ENCODE measurements around the gene TTC9C. TPM values are rescaled to one million over a fixed set of nuclear protein-coding genes. Genes with fewer than 3 reads are reported as not detected.

TTC9C gene
- total RNA-seq (10 to 100 TPM; 27.7 to 33.8 TPM), polyA plus RNA-seq (10 to 100 TPM; 22.6 to 55.5 TPM)
- long read RNA-seq, donor 1, transcript TTC9C-202 (3 exons, 1,080 nt): minor isoform, 18 of 45 reads
- long read RNA-seq, donor 1, transcript TTC9C-206 (1 exons, 346 nt): major isoform, 25 of 45 reads
- long read RNA-seq, donor 1, partial matches to known transcripts: 0 of 45 reads
- long read RNA-seq, donor 1, other reads (novel, unspliced or antisense): 0 of 45 reads
- long read RNA-seq, donor 2, partial matches to known transcripts: 0 of 5 reads
- long read RNA-seq, donor 2, other reads (novel, unspliced or antisense): 0 of 5 reads
- long read RNA-seq, donor 3, transcript TTC9C-202 (3 exons, 1,080 nt): minor isoform, 7 of 26 reads
- long read RNA-seq, donor 3, transcript TTC9C-206 (1 exons, 346 nt): major isoform, 16 of 26 reads
- long read RNA-seq, donor 3, partial matches to known transcripts: 0 of 26 reads
- long read RNA-seq, donor 3, other reads (novel, unspliced or antisense): 0 of 26 reads
- long read RNA-seq, donor 4, transcript TTC9C-202 (3 exons, 1,080 nt): major isoform, 8 of 17 reads
- long read RNA-seq, donor 4, transcript TTC9C-206 (1 exons, 346 nt): major isoform, 8 of 17 reads
- long read RNA-seq, donor 4, partial matches to known transcripts: 0 of 17 reads
- long read RNA-seq, donor 4, other reads (novel, unspliced or antisense): 0 of 17 reads
- long read RNA-seq, donor 5, transcript TTC9C-206 (1 exons, 346 nt): major isoform, 20 of 40 reads
- long read RNA-seq, donor 5, transcript TTC9C-202 (3 exons, 1,080 nt): minor isoform, 13 of 40 reads
- long read RNA-seq, donor 5, partial matches to known transcripts: 5 of 40 reads
- long read RNA-seq, donor 5, other reads (novel, unspliced or antisense): 0 of 40 reads

- peak; percentile 89 to 94 (median 93) for DNase-seq
- ATAC-seq (ENCODE audit: insufficient read depth, low FRiP score): peak; percentile 64
- H3K27ac ChIP-seq (ENCODE audit: low read depth in 1 of 2, low read length in 1 of 2): peak within 1 kb of the TSS; percentile 97 to 99
- peak within 1 kb of the TSS; percentile 76 to 99 for H3K9ac ChIP-seq (ENCODE audit: insufficient read depth in 1 of 2, low read length in 2 of 2)
- WGBS, 2 donors: 0% methylated on average over 29 of the region's 29 CpGs
- H3K4me3 ChIP-seq: peak within 1 kb of the TSS; percentile 78
- H3K36me3 ChIP-seq (ENCODE audit: control insufficient read depth in 4 of 4, insufficient read depth in 4 of 4, low read length in 4 of 4): peaks cover 2 to 20% (median 10%) of the 10 kb centered on the region in 4 donors
- TF ChIP-seq CTCF (IDR thresholded peaks at IDR 0.05; ENCODE audit: control extremely low read depth, extremely low read depth): no peak
- H3K4me1 ChIP-seq (ENCODE audit: control insufficient read depth in 5 of 5, insufficient read depth in 5 of 5, low read length in 5 of 5): peaks cover 0 to 35% (median 6%) of the 10 kb centered on the region in 5 donors
- no peaks in the 10 kb centered on the region for H3K27me3 ChIP-seq (ENCODE audit: control insufficient read depth in 3 of 3, insufficient read depth in 3 of 3, low read length in 2 of 3)
- H3K9me3 ChIP-seq (ENCODE audit: control insufficient read depth in 4 of 4, insufficient read depth in 3 of 4, low read length in 3 of 4): no peaks in the 10 kb centered on the region
Observed at GRCh38 chr11:62728171-62728988, at the start of gene TTC9C. TSS of gene TTC9C (plus strand) at chr11:62728486. CDS start at chr11:62728849, 363 bp downstream.

GRCh38 chr11:62678770-62679696 lies 49.3 kb upstream of the TTC9C start, which contains the start of gene UBXN1:
TSS of gene UBXN1 (minus strand) at chr11:62679073. CDS start at chr11:62678923, 150 bp downstream.
- 7 to 8% methylated on average over 51 to 55 of the region's 55 CpGs for WGBS, 2 donors
- peak within 1 kb of the TSS; percentile 60 to 65 for H3K9ac ChIP-seq (ENCODE audit: insufficient read depth in 1 of 2, low read length in 2 of 2)
- peaks cover 2 to 14% (median 6%) of the 10 kb centered on the region in 4 donors for H3K36me3 ChIP-seq (ENCODE audit: control insufficient read depth in 4 of 4, insufficient read depth in 4 of 4, low read length in 4 of 4)
- H3K27me3 ChIP-seq (ENCODE audit: control insufficient read depth in 3 of 3, insufficient read depth in 3 of 3, low read length in 2 of 3): no peaks in the 10 kb centered on the region
- H3K9me3 ChIP-seq (ENCODE audit: control insufficient read depth in 4 of 4, insufficient read depth in 3 of 4, low read length in 3 of 4): no peaks in the 10 kb centered on the region
- DNase-seq: peak; percentile 91 to 95 (median 93)
- no peak for TF ChIP-seq CTCF (IDR thresholded peaks at IDR 0.05; ENCODE audit: control extremely low read depth, extremely low read depth)
- peak within 1 kb of the TSS; percentile 87 to 98 for H3K27ac ChIP-seq (ENCODE audit: low read depth in 1 of 2, low read length in 1 of 2)
- peak within 1 kb of the TSS; percentile 100 for H3K4me3 ChIP-seq
- peak; percentile 91 for ATAC-seq (ENCODE audit: insufficient read depth, low FRiP score)
- H3K4me1 ChIP-seq (ENCODE audit: control insufficient read depth in 5 of 5, insufficient read depth in 5 of 5, low read length in 5 of 5): peaks cover 0 to 7% (median 6%) of the 10 kb centered on the region in 5 donors

GRCh38 chr11:62680825-62681240 lies 47.5 kb upstream of the TTC9C start:
- DNase-seq: peak in 2 of 3 donors; percentile 48 to 68
- Histone ChIP-seq H3K4me3 (no peak overlapping the region), H3K36me3 (ENCODE audit: control insufficient read depth in 4 of 4, insufficient read depth in 4 of 4, low read length in 4 of 4) (peaks cover 2 to 13% (median 4%) of the 10 kb centered on the region in 4 donors), H3K9me3 (ENCODE audit: control insufficient read depth in 4 of 4, insufficient read depth in 3 of 4, low read length in 3 of 4) (no peaks in the 10 kb centered on the region), H3K27ac (ENCODE audit: low read depth in 1 of 2, low read length in 1 of 2) (peak overlapping the region in 1 of 2 donors; percentile 7), H3K4me1 (ENCODE audit: control insufficient read depth in 5 of 5, insufficient read depth in 5 of 5, low read length in 5 of 5) (peaks cover 0 to 7% (median 6%) of the 10 kb centered on the region in 5 donors), H3K9ac (ENCODE audit: insufficient read depth in 1 of 2, low read length in 2 of 2) (no peak overlapping the region), H3K27me3 (ENCODE audit: control insufficient read depth in 3 of 3, insufficient read depth in 3 of 3, low read length in 2 of 3) (no peaks in the 10 kb centered on the region)
- TF ChIP-seq CTCF (IDR thresholded peaks at IDR 0.05; ENCODE audit: control extremely low read depth, extremely low read depth): peak; percentile 56
- 49 to 60% methylated on average over 4 of the region's 4 CpGs for WGBS, 2 donors
- ATAC-seq (ENCODE audit: insufficient read depth, low FRiP score): peak; percentile 36

All from lung (tissue), 16 donors.